Measurements from ENCODE around the gene KRT35. TPM values are rescaled to one million over a fixed set of nuclear protein-coding genes. Genes with fewer than 3 reads are reported as not detected.

The KRT35 gene
- total RNA-seq, 2 experiments from 2014 or later = not detected

DNA sequence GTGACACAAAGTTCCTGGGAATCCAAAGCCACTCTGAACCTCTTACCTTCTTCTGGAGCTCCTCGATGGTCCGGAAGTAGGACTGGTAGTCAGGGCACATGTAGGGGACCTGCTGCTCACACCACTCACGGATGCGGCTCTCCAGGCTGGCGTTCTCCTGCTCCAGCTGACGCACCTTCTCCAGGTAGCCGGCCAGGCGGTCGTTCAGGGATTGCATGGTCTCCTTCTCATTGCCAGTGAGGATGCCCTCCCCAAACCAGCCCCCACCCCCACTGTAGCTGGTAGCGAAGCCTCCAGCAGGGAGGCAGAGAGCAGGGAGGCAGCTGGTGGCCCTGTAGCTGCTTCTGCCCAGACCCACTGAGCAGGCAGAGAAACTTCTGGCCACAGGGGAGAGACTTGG lies 370 bp downstream of the KRT35 start:
- no peaks in the 10 kb centered on the region for H3K27me3 Mint-ChIP-seq
- intact Hi-C loops (cut with micrococcal nuclease) = no loop called here
- ChIA-PET POLR2A (no interaction called here), CTCF (interaction anchor here (1.3 to 1.8 kb wide), 2 partner anchors 69 to 571 kb away, joined by 3 to 6 read pairs; no protein-coding TSS in a partner anchor)
- no peaks in the 10 kb centered on the region for H3K9me3 Mint-ChIP-seq
- H3K4me1 Mint-ChIP-seq (ENCODE audit: low read depth) = no peaks in the 10 kb centered on the region
- H3K36me3 Mint-ChIP-seq = no peaks in the 10 kb centered on the region
- no peak overlapping the region for H3K27ac Mint-ChIP-seq
- H3K4me3 Mint-ChIP-seq = no peak overlapping the region
- DNase-seq = no peak

DNA sequence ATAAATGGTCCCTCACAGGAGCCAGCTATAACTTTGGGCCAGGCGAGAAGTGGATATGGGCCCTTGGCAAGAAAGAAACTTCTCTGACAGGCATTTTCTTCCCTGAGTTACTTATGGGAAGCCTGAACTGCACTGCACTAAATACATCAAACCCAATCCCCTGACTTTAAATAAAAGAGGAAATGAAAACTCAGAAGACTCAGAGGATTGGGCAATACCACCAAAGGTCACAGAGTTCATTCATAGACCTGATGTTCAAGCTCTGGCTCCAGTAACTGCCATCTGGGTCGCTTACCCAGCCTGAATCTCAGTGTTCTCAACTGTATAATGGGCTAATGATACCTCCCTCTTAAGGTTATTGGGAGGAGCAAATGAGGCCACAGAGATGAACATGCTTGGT lies 815 bp downstream of the KRT35 start:
- no peaks in the 10 kb centered on the region for H3K36me3 Mint-ChIP-seq
- H3K27ac Mint-ChIP-seq = no peak overlapping the region
- intact Hi-C loops (cut with micrococcal nuclease) = no loop called here
- POLR2A ChIA-PET = no interaction called here
- H3K4me3 Mint-ChIP-seq = no peak overlapping the region
- H3K27me3 Mint-ChIP-seq = no peaks in the 10 kb centered on the region
- DNase-seq = no peak
- CTCF ChIA-PET = interaction anchor here (1.3 to 1.8 kb wide), 3 partner anchors 69 to 570 kb away, joined by 3 to 6 read pairs (median 4); no protein-coding TSS in a partner anchor
- no peaks in the 10 kb centered on the region for H3K9me3 Mint-ChIP-seq
- H3K4me1 Mint-ChIP-seq (ENCODE audit: low read depth) = no peaks in the 10 kb centered on the region

DNA sequence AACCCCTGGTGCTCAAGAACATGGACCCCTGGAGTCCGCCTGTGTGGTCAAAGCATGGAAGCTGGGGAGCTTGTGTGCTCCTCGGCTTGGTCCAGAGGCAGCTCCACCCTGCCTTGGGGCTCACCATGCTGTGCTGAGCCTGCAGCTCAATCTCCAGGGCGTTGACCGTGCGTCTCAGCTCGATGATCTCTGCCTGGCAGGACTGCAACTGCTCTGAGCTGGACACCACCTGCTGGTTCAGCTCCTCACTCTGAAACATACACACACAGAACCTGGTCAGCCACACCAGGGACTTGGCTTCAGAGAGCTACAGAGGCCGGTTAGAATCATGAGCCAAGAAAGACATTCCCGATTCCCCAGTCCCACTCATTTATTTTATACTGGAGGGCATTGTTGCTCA lies 2.7 kb downstream of the KRT35 start:
- no peaks in the 10 kb centered on the region for H3K36me3 Mint-ChIP-seq
- no peak for DNase-seq
- H3K27ac Mint-ChIP-seq = no peak overlapping the region
- no peaks in the 10 kb centered on the region for H3K4me1 Mint-ChIP-seq (ENCODE audit: low read depth)
- H3K9me3 Mint-ChIP-seq = peaks cover 2% of the 10 kb centered on the region
- intact Hi-C loops (cut with micrococcal nuclease) = no loop called here
- CTCF ChIA-PET = interaction anchor here (1.0 kb wide), 1 partner anchor 9 kb away, joined by 4 read pairs; no protein-coding TSS in a partner anchor
- POLR2A ChIA-PET = interaction anchor here (0.8 kb wide), 1 partner anchor 20 kb away, joined by 3 read pairs; no protein-coding TSS in a partner anchor
- H3K27me3 Mint-ChIP-seq = no peaks in the 10 kb centered on the region
- H3K4me3 Mint-ChIP-seq = no peak overlapping the region

DNA sequence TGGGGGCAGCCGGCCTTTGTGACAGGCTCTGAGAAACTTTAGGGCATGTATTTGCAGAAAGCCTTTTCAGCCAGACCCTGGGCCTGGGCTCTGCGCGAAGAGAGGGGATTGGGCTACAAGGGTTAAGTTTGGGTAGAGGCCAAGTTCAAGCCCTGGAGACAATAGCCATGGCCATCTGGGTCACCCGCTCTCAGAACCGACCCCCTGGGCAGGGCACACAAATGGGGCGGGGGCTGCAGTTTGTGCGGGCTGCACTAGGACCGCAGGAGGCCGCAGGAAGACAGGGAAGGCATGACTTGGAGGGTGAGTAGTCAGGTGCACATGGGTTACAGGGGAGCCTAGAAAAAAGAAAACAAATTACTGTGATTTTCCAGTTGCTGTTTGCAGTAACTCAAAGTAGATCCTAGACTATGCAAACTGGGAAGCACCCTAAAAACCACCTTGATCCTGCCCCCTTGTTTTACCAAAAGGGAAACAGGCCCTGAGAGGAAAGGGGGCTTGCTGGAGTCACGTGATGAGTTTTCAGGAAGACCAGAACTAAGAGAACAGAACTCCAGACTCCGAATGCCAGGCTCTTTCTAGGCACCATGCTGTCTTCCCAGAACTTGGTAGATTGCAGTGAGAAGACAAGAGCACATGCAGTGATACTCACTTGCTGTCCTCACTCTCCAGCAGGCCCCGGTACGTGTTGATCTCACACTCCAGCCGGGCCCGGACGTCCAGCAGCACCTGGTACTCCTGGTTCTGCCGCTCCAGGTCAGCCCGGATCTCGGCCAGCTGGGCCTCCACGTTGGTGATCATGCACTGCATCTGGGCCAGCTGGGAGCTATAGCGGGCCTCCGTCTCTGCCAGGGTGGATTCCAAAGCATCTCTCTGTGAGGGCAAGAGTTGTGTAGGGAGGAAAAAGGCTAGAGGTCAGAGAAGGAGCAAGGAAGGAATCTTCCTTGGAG lies 3.8 kb downstream of the KRT35 start:
- no peaks in the 10 kb centered on the region for H3K4me1 Mint-ChIP-seq (ENCODE audit: low read depth)
- H3K4me3 Mint-ChIP-seq = no peak overlapping the region
- ChIA-PET CTCF (interaction anchor here (0.6 kb wide), 1 partner anchor 18 kb away, joined by 3 read pairs; no protein-coding TSS in a partner anchor), POLR2A (interaction anchor here (0.8 kb wide), 1 partner anchor 21 kb away, joined by 3 read pairs; no protein-coding TSS in a partner anchor)
- intact Hi-C loops (cut with micrococcal nuclease) = no loop called here
- DNase-seq = no peak
- H3K36me3 Mint-ChIP-seq = no peaks in the 10 kb centered on the region
- H3K27me3 Mint-ChIP-seq = no peaks in the 10 kb centered on the region
- peaks cover 2% of the 10 kb centered on the region for H3K9me3 Mint-ChIP-seq
- no peak overlapping the region for H3K27ac Mint-ChIP-seq

DNA sequence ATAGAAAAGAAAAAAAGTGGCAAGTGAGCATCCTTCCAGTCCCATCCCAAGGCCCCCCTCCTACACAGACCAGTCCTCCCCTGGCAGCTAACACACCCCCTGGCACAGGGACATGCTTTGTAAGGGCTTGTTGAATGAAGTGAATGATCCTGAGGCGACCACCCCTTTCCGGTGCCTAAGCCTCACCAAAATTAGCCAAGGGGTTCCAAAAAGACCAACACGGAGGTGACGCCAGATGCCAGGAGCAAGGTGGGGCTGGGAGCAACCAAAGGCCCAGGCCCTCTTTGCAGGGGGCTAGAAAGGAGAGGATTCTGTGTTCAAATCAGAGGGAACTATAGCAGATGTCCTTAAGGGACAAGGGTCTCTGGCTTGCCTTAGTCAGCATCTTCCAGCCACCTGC lies 5.5 kb downstream of the KRT35 start:
- H3K4me1 Mint-ChIP-seq (ENCODE audit: low read depth) = no peaks in the 10 kb centered on the region
- H3K36me3 Mint-ChIP-seq = no peaks in the 10 kb centered on the region
- H3K4me3 Mint-ChIP-seq = no peak overlapping the region
- POLR2A ChIA-PET = no interaction called here
- CTCF ChIA-PET = interaction anchor here (0.7 to 1.0 kb wide), 2 partner anchors 153 to 174 kb away, joined by 3 read pairs; no protein-coding TSS in a partner anchor
- DNase-seq = no peak
- intact Hi-C loops (cut with micrococcal nuclease) = no loop called here
- no peaks in the 10 kb centered on the region for H3K27me3 Mint-ChIP-seq
- H3K9me3 Mint-ChIP-seq = peaks cover 6% of the 10 kb centered on the region
- no peak overlapping the region for H3K27ac Mint-ChIP-seq

DNA sequence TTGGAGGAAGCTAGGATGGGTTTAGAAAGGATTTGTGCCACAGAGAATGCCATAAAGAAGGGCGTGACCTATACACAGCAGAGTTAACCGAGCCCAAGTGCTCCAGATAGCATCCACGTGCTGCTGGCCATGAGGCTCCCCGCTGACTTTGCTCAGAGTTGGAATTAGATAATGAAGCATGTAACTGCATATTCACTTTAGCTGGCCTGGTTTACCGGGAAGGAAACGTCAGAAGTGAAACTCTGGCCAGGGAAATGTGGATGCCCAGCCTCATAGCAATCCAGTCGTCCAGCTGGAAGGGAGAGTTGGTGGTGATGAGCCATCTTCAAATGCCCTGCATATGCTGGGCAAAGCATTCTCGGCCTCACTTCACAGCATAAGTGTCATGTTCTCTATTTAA lies 6.1 kb downstream of the KRT35 start:
- CTCF ChIA-PET = interaction anchor here (0.7 to 1.0 kb wide), 2 partner anchors 152 to 174 kb away, joined by 3 read pairs; no protein-coding TSS in a partner anchor
- intact Hi-C loops (cut with micrococcal nuclease) = no loop called here
- Mint-ChIP-seq H3K4me1 (ENCODE audit: low read depth) (no peaks in the 10 kb centered on the region), H3K27ac (no peak overlapping the region), H3K4me3 (no peak overlapping the region), H3K27me3 (no peaks in the 10 kb centered on the region), H3K9me3 (peaks cover 6% of the 10 kb centered on the region), H3K36me3 (no peaks in the 10 kb centered on the region)
- no peak for DNase-seq
- POLR2A ChIA-PET = no interaction called here

DNA sequence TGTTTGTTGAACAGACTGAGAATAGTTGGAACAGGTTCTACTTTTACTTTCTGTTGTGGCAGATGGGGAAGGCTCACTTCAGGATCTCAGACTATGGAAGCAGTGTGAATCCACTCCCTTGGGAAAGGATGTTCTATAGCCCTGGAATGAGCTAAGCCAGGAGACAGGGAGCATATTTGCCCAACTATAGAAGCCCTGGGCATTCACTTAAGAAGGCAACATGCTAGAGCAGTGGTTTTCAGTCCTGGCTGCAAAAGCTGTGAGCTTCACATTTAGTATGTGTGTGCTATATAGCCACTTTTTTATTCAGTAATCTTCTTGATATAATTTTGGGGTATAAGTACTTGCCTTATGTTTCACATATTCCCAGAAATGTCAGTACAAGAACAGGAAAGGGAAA lies 12.6 kb downstream of the KRT35 start:
- POLR2A ChIA-PET = no interaction called here
- intact Hi-C loops (cut with micrococcal nuclease) = no loop called here

DNA sequence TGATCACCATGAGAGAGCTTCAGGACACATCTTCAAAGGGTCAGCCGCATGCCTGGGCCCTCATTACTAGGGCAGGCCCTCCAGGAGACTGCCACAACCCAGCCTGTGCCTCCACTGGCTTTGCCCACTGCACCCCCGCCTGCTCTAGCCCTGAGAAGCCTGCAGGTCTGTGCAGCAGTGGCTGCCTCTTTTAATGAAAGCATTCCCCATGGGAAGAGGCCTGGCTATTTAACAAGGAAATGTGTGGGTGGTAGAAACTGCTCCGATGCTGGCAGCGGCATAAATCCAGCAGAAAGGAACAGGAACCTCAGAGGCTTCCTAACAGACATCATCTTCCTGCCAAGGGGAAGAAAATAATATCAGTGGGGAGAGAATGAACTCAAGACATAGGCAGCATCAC lies 13.4 kb downstream of the KRT35 start:
- no peaks in the 10 kb centered on the region for H3K36me3 Mint-ChIP-seq
- H3K27ac Mint-ChIP-seq = no peak overlapping the region
- H3K9me3 Mint-ChIP-seq = peaks cover 10% of the 10 kb centered on the region
- intact Hi-C loops (cut with micrococcal nuclease) = no loop called here
- H3K27me3 Mint-ChIP-seq = no peaks in the 10 kb centered on the region
- no peak for DNase-seq
- H3K4me3 Mint-ChIP-seq = no peak overlapping the region
- POLR2A ChIA-PET = no interaction called here
- CTCF ChIA-PET = no interaction called here
- H3K4me1 Mint-ChIP-seq (ENCODE audit: low read depth) = no peaks in the 10 kb centered on the region

More for the DNA sequence above, 12.6 kb downstream of the KRT35 start:
- Mint-ChIP-seq H3K36me3 (no peaks in the 10 kb centered on the region), H3K9me3 (peaks cover 10% of the 10 kb centered on the region), H3K27ac (no peak overlapping the region), H3K27me3 (no peaks in the 10 kb centered on the region), H3K4me1 (ENCODE audit: low read depth) (no peaks in the 10 kb centered on the region), H3K4me3 (no peak overlapping the region)
- DNase-seq = no peak
- CTCF ChIA-PET = no interaction called here

DNA sequence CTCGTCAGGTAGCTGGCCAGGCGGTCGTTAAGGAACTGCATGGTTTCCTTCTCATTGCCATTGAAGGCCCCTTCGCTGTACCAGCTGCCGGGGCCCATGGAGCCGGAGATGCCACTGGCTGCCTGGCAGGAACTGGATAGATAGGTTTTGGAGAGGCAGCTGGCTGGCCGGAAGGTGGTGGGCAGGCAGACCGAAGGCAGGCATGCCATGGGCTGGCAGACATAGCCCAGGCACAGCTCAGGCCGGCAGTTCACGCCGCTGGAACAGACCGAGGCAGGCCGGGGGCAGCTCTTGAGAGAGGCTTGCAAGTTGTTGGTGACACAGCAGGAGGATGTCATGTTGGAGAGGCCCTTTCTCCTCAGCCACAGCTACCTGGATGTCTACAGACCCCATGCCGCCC lies 14.0 kb downstream of the KRT35 start, which contains the start of gene KRT32:
Gene KRT32 (minus strand): TSS at position 399 of the 400 bp plus-strand sequence. CDS start 61 bp downstream, at position 338.
- POLR2A ChIA-PET = no interaction called here
- Mint-ChIP-seq H3K9me3 (peaks cover 10% of the 10 kb centered on the region), H3K36me3 (no peaks in the 10 kb centered on the region), H3K4me1 (ENCODE audit: low read depth) (no peaks in the 10 kb centered on the region), H3K4me3 (no peak within 1 kb of the TSS), H3K27ac (no peak within 1 kb of the TSS), H3K27me3 (no peaks in the 10 kb centered on the region)
- CTCF ChIA-PET = no interaction called here
- DNase-seq = no peak
- intact Hi-C loops (cut with micrococcal nuclease) = no loop called here

DNA sequence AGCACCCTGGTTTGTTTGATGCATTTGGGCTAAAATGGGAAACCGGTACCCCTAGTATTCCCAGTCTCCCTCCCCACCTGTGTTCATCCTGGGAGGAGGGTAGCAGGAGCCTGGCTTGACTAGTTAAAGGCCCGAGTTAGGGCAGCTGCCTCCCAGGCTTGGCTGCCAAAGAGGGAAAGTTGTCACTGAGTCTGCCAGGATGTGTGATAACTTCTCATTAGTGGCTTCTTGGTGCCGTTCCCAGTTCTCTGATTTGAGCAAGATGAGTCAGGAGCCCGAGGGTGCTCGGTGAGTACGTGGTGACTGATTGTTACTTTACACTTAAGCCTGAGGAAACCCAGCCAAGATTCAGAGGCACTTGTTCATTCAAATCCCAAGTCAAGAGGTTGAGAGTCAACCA lies 16.3 kb downstream of the KRT35 start:
- POLR2A ChIA-PET = no interaction called here
- CTCF ChIA-PET = no interaction called here
- Mint-ChIP-seq H3K4me3 (no peak overlapping the region), H3K27me3 (no peaks in the 10 kb centered on the region), H3K9me3 (peaks cover 6% of the 10 kb centered on the region), H3K4me1 (ENCODE audit: low read depth) (no peaks in the 10 kb centered on the region), H3K27ac (no peak overlapping the region), H3K36me3 (no peaks in the 10 kb centered on the region)
- DNase-seq = no peak
- intact Hi-C loops (cut with micrococcal nuclease) = no loop called here

DNA sequence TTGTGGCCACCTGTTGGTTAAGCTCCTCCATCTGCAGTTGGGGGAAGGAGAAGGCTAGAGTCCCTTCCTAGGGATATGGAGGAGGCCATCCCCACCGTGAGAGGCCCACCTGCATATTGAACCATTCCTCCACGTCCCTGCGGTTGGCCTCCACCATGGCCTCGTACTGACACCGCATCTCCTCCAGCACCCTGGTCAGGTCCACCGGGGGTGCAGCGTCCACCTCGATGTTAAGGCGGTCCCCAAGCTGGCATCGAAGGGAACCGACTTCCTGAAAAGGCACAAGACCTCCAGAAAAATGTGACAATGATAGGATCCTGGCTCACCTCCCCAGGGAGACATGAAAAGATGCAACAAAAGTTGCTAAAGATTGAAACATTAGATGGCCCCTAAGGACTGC lies 16.8 kb downstream of the KRT35 start:
- CTCF ChIA-PET = no interaction called here
- intact Hi-C loops (cut with micrococcal nuclease) = no loop called here
- Mint-ChIP-seq H3K36me3 (no peaks in the 10 kb centered on the region), H3K27me3 (no peaks in the 10 kb centered on the region), H3K9me3 (peaks cover 6% of the 10 kb centered on the region), H3K4me1 (ENCODE audit: low read depth) (no peaks in the 10 kb centered on the region), H3K4me3 (no peak overlapping the region), H3K27ac (no peak overlapping the region)
- no peak for DNase-seq
- POLR2A ChIA-PET = no interaction called here

DNA sequence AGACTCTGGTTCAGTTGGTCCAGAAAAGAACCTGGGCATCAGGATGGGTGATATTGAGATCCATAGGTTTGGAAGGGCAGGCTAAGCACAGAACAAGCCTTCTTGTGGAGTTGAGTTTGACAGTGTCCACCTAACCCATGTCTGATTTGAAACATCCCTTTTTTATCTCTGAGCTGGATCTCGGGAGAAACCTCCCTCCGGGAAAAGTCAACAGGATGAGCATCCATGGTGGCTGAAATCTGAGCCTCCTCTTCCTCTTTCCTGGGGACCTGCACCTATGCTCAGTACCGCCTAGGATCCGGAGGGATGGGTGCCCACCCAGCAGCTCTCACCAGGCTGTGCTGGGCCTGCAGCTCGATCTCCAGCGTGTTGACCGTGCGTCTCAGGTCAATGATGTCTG lies 17.2 kb downstream of the KRT35 start:
- no peaks in the 10 kb centered on the region for H3K4me1 Mint-ChIP-seq (ENCODE audit: low read depth)
- no peak overlapping the region for H3K27ac Mint-ChIP-seq
- no peaks in the 10 kb centered on the region for H3K27me3 Mint-ChIP-seq
- no peak for DNase-seq
- POLR2A ChIA-PET = no interaction called here
- no peak overlapping the region for H3K4me3 Mint-ChIP-seq
- CTCF ChIA-PET = no interaction called here
- H3K36me3 Mint-ChIP-seq = no peaks in the 10 kb centered on the region
- intact Hi-C loops (cut with micrococcal nuclease) = no loop called here
- H3K9me3 Mint-ChIP-seq = peaks cover 6% of the 10 kb centered on the region

DNA sequence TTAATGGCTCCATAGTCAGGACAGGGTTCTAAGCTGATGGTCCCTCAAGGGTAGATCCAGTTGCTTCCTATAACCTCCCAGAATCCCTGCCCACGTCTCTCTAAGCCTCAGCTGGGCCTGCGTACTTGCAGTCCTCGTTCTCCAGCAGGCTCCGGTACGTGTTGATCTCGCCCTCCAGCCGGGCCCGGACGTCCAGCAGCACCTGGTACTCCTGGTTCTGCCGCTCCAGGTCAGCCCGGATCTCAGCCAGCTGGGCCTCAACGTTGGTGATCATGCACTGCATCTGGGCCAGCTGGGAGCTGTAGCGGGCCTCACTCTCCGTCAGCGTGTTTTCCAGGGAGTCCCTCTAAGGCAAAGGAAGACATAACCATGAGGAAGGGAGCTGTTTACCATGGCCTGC lies 18.2 kb downstream of the KRT35 start:
- H3K4me3 Mint-ChIP-seq = no peak overlapping the region
- H3K36me3 Mint-ChIP-seq = no peaks in the 10 kb centered on the region
- H3K27ac Mint-ChIP-seq = no peak overlapping the region
- no peaks in the 10 kb centered on the region for H3K4me1 Mint-ChIP-seq (ENCODE audit: low read depth)
- intact Hi-C loops (cut with micrococcal nuclease) = no loop called here
- no peak for DNase-seq
- H3K27me3 Mint-ChIP-seq = no peaks in the 10 kb centered on the region
- CTCF ChIA-PET = no interaction called here
- POLR2A ChIA-PET = no interaction called here
- no peaks in the 10 kb centered on the region for H3K9me3 Mint-ChIP-seq
